ENCODE results near the gene AGBL5. TPM values are rescaled to one million over a fixed set of nuclear protein-coding genes. Genes with fewer than 3 reads are reported as not detected.

The AGBL5 gene
- total RNA-seq, 1 experiment from 2014 or later, result 40.0 TPM

- ATAC-seq (no peak), DNase-seq (ENCODE audit: low read depth, low spot score) (no peak)
- no peak overlapping the region for H3K27ac ChIP-seq (ENCODE audit: low read depth, low read length)
- H3K4me3 ChIP-seq (replicated peaks in 1 of 2; ENCODE audit: low read depth in 1 of 2, low read length in 2 of 2), result no peak overlapping the region
- H3K9ac ChIP-seq (ENCODE audit: low read length), result no peak overlapping the region
- H3K9me3 ChIP-seq (ENCODE audit: control insufficient read depth in 1 of 2, insufficient read depth in 1 of 2, low read depth in 1 of 2, low read length in 2 of 2), result no peaks in the 10 kb centered on the region
- no TSS peak for BruUV-seq (replicated peaks)
- TF ChIP-seq ZFX (IDR thresholded peaks at IDR 0.05), result no peak
- TF ChIP-seq REST (IDR thresholded peaks at IDR 0.05; ENCODE audit: low read depth), result no peak
- no peak for TF ChIP-seq SP1 (IDR thresholded peaks at IDR 0.05; ENCODE audit: low read depth)
- TF ChIP-seq RAD21 (IDR thresholded peaks at IDR 0.05; ENCODE audit: low read depth), result no peak
- TF ChIP-seq ZBTB33 (IDR thresholded peaks at IDR 0.05; ENCODE audit: extremely low read depth, insufficient replicate concordance, low read length), result no peak
- TF ChIP-seq CTCF (IDR thresholded peaks at IDR 0.05 in 2 of 3, conservative IDR thresholded peaks at IDR 0.05 in 1 of 3; ENCODE audit: borderline replicate concordance in 1 of 3, insufficient read depth in 1 of 3, low read depth in 2 of 3, low read length in 2 of 3), result no peak
- no peak for TF ChIP-seq POLR2A (IDR thresholded peaks at IDR 0.05; ENCODE audit: borderline replicate concordance, extremely low read depth, insufficient read depth, insufficient read length)
- no peak for TF ChIP-seq ZNF274 (IDR thresholded peaks at IDR 0.05; ENCODE audit: low read depth, low read length)
- no peaks in the 10 kb centered on the region for H3K9me2 ChIP-seq (ENCODE audit: insufficient read depth)
- ChIA-PET POLR2A (no interaction called here), CTCF (no interaction called here), RAD21 (ENCODE audit: low non-redundant PET in 1 of 2, low total read pairs in 2 of 2, uncharacterized antibody in 2 of 2, unreplicated experiment in 2 of 2) (no interaction called here)
- H3K27me3 ChIP-seq (ENCODE audit: insufficient read depth, low read length), result no peaks in the 10 kb centered on the region
- intact Hi-C loops (cut with micrococcal nuclease), result no loop called here
- H3K4me2 ChIP-seq (ENCODE audit: low read length), result no peak overlapping the region
- H3K36me3 ChIP-seq (ENCODE audit: control insufficient read depth in 1 of 2, insufficient read depth in 2 of 2, low read length in 2 of 2), result peaks cover 9 to 17% of the 10 kb centered on the region in 2 experiments; a peak in 2 of 4 replicates
- H2AFZ ChIP-seq (ENCODE audit: low read depth, low read length, poor library complexity, severe bottlenecking), result no peak overlapping the region
- no peaks in the 10 kb centered on the region for H4K20me1 ChIP-seq (ENCODE audit: insufficient read depth)
- peaks cover 11 to 25% of the 10 kb centered on the region in 2 experiments for H3K4me1 ChIP-seq (ENCODE audit: control insufficient read depth in 1 of 2, insufficient read depth in 2 of 2, low read length in 2 of 2)
- no peaks in the 10 kb centered on the region for H3K79me2 ChIP-seq (ENCODE audit: insufficient read depth, low read length)
These were observed 2.3 kb downstream of the AGBL5 start for GRCh38 chr2:27053776-27054175.

Data from HCT116 (cell line).